HK-2 (cell line): Measurements from ENCODE around the gene ADA.
"Not testable (repeated sequence)": the region's sequence is repeated elsewhere in the genome, so short reads cannot be mapped to it uniquely, and the experiment has no call there.

Source experiments
- DNase-seq: peaks from one replicate; pipeline ENCODE4 v3.0.0-alpha.2; 2018; ENCODE audit not compliant: unreplicated experiment

ADA gene

GRCh38 chr20:44599715-44600114, 51.8 kb downstream of the ADA start:
- no peak for DNase-seq

- peak; percentile 28 for DNase-seq
These were observed 52.8 kb downstream of the ADA start for GRCh38 chr20:44598423-44599305.

- DNase-seq, result no peak
These were observed 53.6 kb downstream of the ADA start for GRCh38 chr20:44597930-44598329.

GRCh38 chr20:44597516-44597915, 54.0 kb downstream of the ADA start:
- no peak for DNase-seq

- no peak for DNase-seq
These were observed 54.6 kb downstream of the ADA start for GRCh38 chr20:44596876-44597275.

GRCh38 chr20:44596010-44596409, 55.5 kb downstream of the ADA start:
- DNase-seq, result no peak

GRCh38 chr20:44594730-44595129, 56.8 kb downstream of the ADA start:
- DNase-seq, result peak; percentile 65

GRCh38 chr20:44593751-44594150, 57.7 kb downstream of the ADA start:
- DNase-seq, result no peak

GRCh38 chr20:44592366-44592765, 59.1 kb downstream of the ADA start:
- no peak for DNase-seq

- no peak for DNase-seq
These were observed 60.3 kb downstream of the ADA start for GRCh38 chr20:44590980-44591778.

GRCh38 chr20:44589537-44589936, 62.0 kb downstream of the ADA start:
- no peak for DNase-seq

- DNase-seq, result not testable (repeated sequence)
These were observed 63.2 kb downstream of the ADA start for GRCh38 chr20:44588321-44588720.

- no peak for DNase-seq
These were observed 64.2 kb downstream of the ADA start for GRCh38 chr20:44587035-44587980.

- no peak for DNase-seq
These were observed 65.1 kb downstream of the ADA start for GRCh38 chr20:44586289-44586911.

GRCh38 chr20:44585057-44585963, 66.2 kb downstream of the ADA start:
- DNase-seq, result no peak

GRCh38 chr20:44584162-44584561, 67.3 kb downstream of the ADA start:
- DNase-seq, result no peak

- no peak for DNase-seq
These were observed 68.3 kb downstream of the ADA start for GRCh38 chr20:44583157-44583556.

- DNase-seq, result no peak
These were observed 69.0 kb downstream of the ADA start, which contains the start of gene PKIG for GRCh38 chr20:44582311-44583025. Gene PKIG (plus strand): TSS chr20:44582579. CDS start chr20:44614557, 31,978 bp downstream.

- no peak for DNase-seq
These were observed 70.0 kb downstream of the ADA start for GRCh38 chr20:44581515-44581914.
